A549 (cell line): Measurements from ENCODE around the gene SETD1B.

Experiments
- CBX8 ChIP-seq: fragments of 200-600 bp; sonication (generic); IDR thresholded peaks from 2 replicates; pipeline ENCODE4 v1.6.1; 2016
- EP300 ChIP-seq, 2 experiments: fragments of >200 bp; sonication (Bioruptor Twin); formaldehyde crosslinking; IDR thresholded peaks; 2 replicates in 1 of 2; 3 replicates in 1 of 2; pipeline ENCODE4 v1.6.1; 2016 to 2017
- HOXA7 ChIP-seq: fragments of 250-450 bp; sonication (Bioruptor Pico); IDR thresholded peaks from 2 replicates; pipeline ENCODE4 v1.5.0; 2020; ENCODE audit warnings: mild to moderate bottlenecking, moderate library complexity
- KDM5A ChIP-seq: fragments of 200-600 bp; sonication (generic); IDR thresholded peaks from 2 replicates; pipeline ENCODE4 v1.6.1; 2016; ENCODE audit warnings: antibody characterized with exemption, mild to moderate bottlenecking
- MYC ChIP-seq: IDR thresholded peaks from 2 replicates; pipeline ENCODE4 v1.6.1; 2012; ENCODE audit warnings: mild to moderate bottlenecking, inconsistent platforms, low read length, improper control_type of control experiment, borderline replicate concordance
- POLR2A ChIP-seq: IDR thresholded peaks from 2 replicates; pipeline ENCODE4 v1.6.1; 2012; ENCODE audit warnings: mild to moderate bottlenecking, low read length
- POLR2AphosphoS2 ChIP-seq: conservative IDR thresholded peaks from 2 replicates; pipeline ENCODE4 v1.6.1; 2012; ENCODE audit warnings: low read length, improper control_type of control experiment, inconsistent platforms
- RARB ChIP-seq: fragments of 250-450 bp; sonication (Bioruptor Pico); IDR thresholded peaks from 2 replicates; pipeline ENCODE4 v1.8.0; 2021; ENCODE audit warnings: mild to moderate bottlenecking, moderate library complexity
- SMC3 ChIP-seq: fragments of >200 bp; sonication (Bioruptor Twin); formaldehyde crosslinking; IDR thresholded peaks from 3 replicates; pipeline ENCODE4 v1.6.1; 2018; ENCODE audit warnings: inconsistent platforms
- SREBF2 ChIP-seq: fragments of 450-650 bp; IDR thresholded peaks from 2 replicates; pipeline ENCODE4 v1.6.1; 2014; ENCODE audit warnings: mild to moderate bottlenecking, moderate library complexity
- TF ChIP-seq, protein P1 (sequence below): fragments of >200 bp; sonication (Bioruptor Twin); formaldehyde crosslinking; IDR thresholded peaks from 3 replicates; pipeline ENCODE4 v1.5.1; 2016
- TF ChIP-seq, protein P2 (sequence below): fragments of 250-450 bp; sonication (Bioruptor Pico); IDR thresholded peaks from 2 replicates; pipeline ENCODE4 v1.5.0; 2021; ENCODE audit warnings: mild to moderate bottlenecking, moderate library complexity, borderline replicate concordance

DNA sequence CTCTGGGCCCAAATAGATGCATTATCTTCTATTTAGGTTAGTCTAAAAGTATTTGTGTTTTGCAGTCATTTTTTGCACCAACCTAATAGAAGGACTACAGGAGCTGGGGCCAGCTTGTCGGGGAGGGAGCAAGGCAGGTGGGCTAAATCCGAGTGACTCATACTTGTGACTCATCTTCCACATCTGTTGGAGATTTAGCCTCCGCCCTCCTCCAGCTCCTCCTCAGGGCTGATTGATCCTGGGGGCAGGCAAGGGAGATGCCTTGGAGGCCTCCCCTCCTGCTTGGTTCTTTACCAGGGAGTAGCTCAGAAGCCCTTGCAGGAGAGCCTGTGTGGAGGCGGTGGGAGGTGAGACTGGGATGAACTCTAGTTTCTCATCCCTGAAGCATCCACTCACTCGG is 38.2 kb upstream of the SETD1B start:
- TF ChIP-seq, protein P1, sequence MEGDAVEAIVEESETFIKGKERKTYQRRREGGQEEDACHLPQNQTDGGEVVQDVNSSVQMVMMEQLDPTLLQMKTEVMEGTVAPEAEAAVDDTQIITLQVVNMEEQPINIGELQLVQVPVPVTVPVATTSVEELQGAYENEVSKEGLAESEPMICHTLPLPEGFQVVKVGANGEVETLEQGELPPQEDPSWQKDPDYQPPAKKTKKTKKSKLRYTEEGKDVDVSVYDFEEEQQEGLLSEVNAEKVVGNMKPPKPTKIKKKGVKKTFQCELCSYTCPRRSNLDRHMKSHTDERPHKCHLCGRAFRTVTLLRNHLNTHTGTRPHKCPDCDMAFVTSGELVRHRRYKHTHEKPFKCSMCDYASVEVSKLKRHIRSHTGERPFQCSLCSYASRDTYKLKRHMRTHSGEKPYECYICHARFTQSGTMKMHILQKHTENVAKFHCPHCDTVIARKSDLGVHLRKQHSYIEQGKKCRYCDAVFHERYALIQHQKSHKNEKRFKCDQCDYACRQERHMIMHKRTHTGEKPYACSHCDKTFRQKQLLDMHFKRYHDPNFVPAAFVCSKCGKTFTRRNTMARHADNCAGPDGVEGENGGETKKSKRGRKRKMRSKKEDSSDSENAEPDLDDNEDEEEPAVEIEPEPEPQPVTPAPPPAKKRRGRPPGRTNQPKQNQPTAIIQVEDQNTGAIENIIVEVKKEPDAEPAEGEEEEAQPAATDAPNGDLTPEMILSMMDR = no peak
- no peak for TF ChIP-seq HOXA7 (CRISPR knock-in tag)
- TF ChIP-seq, protein P2, sequence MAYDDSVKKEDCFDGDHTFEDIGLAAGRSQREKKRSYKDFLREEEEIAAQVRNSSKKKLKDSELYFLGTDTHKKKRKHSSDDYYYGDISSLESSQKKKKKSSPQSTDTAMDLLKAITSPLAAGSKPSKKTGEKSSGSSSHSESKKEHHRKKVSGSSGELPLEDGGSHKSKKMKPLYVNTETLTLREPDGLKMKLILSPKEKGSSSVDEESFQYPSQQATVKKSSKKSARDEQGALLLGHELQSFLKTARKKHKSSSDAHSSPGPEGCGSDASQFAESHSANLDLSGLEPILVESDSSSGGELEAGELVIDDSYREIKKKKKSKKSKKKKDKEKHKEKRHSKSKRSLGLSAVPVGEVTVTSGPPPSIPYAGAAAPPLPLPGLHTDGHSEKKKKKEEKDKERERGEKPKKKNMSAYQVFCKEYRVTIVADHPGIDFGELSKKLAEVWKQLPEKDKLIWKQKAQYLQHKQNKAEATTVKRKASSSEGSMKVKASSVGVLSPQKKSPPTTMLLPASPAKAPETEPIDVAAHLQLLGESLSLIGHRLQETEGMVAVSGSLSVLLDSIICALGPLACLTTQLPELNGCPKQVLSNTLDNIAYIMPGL (CRISPR knock-in tag) = no peak
- no peak for TF ChIP-seq POLR2A
- no peak for TF ChIP-seq CBX8
- TF ChIP-seq RARB = no peak
- no peak for TF ChIP-seq POLR2AphosphoS2
- TF ChIP-seq SREBF2 = no peak
- no peak for TF ChIP-seq KDM5A
- TF ChIP-seq EP300 (IDR thresholded peaks at IDR 0.05) = no peak
- TF ChIP-seq SMC3 = no peak
- no peak for TF ChIP-seq MYC
